Choroid plexus epithelial cell (primary cell): ENCODE data around the gene NPAS3.

Source experiments
- DNase-seq: peaks from one replicate; pipeline ENCODE4 v3.0.0-alpha.2; 2010; ENCODE audit warnings: low read depth
- H3K4me3 ChIP-seq: 2 replicates; pipeline ENCODE4 v1.5.1; 2011; ENCODE audit warnings: low read depth, mild to moderate bottlenecking, control low read depth, low read length, moderate library complexity
- TF ChIP-seq, protein P1 (sequence below): conservative IDR thresholded peaks from 2 replicates; pipeline ENCODE4 v1.5.1; 2011; ENCODE audit warnings: low read depth, mild to moderate bottlenecking, control low read depth, inconsistent platforms, low read length, moderate library complexity

The NPAS3 gene

DNA sequence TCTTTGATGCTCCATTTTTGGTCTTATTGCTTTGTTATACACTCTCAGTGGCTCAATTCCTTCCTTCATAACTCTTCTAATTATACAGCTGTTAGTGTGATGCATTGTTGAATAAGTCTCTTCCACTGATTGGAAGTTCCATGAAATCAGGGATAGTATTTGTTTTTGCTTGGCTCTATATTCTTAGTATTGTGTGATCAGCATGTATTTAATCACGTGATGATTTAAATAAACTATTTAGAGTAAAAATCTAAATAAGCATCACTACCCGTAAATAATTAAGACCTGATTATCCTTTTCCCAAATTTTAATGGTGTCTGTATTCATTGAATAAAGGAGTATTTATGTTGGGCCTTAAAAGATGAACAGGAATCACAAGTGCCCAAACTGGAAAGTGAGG lies 355.7 kb downstream of the NPAS3 start:
- TF ChIP-seq, protein P1, sequence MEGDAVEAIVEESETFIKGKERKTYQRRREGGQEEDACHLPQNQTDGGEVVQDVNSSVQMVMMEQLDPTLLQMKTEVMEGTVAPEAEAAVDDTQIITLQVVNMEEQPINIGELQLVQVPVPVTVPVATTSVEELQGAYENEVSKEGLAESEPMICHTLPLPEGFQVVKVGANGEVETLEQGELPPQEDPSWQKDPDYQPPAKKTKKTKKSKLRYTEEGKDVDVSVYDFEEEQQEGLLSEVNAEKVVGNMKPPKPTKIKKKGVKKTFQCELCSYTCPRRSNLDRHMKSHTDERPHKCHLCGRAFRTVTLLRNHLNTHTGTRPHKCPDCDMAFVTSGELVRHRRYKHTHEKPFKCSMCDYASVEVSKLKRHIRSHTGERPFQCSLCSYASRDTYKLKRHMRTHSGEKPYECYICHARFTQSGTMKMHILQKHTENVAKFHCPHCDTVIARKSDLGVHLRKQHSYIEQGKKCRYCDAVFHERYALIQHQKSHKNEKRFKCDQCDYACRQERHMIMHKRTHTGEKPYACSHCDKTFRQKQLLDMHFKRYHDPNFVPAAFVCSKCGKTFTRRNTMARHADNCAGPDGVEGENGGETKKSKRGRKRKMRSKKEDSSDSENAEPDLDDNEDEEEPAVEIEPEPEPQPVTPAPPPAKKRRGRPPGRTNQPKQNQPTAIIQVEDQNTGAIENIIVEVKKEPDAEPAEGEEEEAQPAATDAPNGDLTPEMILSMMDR, result no peak
- DNase-seq, result no peak
- no peak overlapping the region for H3K4me3 ChIP-seq

DNA sequence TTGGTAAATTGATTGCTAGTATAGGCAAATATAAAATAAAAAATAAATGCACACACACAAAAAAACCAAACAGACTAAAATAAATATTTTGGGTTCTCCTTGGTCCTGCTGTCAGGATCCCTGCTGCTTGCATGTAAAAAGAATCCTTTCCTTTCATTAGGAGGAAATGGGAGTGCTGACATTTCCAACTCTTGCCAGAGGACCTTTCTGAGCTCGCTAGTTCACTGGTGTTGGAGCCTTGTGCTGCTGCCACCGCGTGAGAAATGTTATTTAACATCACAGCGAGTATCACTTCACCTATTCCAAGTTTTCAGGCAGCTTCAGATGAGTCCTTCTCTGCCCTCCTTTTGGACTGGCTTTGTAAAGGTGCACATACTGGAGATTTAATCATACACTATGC lies 358.9 kb downstream of the NPAS3 start:
- DNase-seq, result peak; percentile 4
- TF ChIP-seq, protein P1, result no peak
- H3K4me3 ChIP-seq, result no peak overlapping the region

DNA sequence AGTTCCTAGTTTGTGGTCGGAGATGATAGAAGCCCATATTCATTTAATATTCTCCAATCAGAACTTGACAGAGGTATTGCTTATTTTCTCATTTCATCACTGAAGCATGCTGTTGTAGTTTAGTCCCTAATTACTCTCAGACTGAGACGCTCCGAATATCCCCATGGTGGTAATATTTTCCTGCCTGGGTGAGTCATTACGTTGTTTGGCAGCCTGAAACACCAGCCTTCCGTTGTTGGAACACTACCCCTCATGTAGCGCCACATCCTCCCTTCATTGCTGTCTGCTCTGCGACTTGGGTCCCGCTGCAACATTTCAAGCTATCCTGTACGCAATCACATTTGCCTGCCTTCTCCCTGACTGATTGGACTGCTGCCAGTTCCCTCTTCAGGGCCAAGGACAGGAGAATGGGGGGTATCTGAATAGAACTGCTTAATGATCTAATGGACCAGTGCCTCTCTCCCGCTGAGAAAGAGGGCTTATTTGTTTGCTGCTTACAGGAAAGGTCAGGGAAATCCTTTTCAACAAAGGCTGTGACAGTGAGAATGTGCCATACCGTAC lies 369.1 kb downstream of the NPAS3 start:
- TF ChIP-seq, protein P1, result no peak
- no peak overlapping the region for H3K4me3 ChIP-seq
- peak; percentile 9 for DNase-seq

DNA sequence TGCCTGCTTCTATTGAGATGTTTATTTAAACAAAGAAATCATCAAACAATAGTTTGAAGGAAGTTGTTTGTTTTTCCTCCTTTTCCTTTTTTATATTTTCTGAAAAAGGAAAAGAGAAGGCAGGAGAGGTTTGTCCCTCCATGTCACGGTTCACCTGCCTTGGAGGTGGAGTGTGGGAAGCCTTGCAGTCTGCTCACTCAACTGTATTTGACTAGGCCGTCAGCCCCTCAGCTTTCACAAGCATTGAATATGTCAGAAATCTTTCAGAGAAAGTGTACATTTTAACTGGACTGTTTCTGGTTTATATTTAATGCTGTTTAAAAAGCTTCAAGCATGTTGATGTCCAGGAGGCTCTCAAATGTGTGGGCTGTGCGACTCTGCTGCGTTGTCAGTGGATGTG lies 370.4 kb downstream of the NPAS3 start:
- DNase-seq, result no peak
- H3K4me3 ChIP-seq, result no peak overlapping the region
- TF ChIP-seq, protein P1, result no peak

DNA sequence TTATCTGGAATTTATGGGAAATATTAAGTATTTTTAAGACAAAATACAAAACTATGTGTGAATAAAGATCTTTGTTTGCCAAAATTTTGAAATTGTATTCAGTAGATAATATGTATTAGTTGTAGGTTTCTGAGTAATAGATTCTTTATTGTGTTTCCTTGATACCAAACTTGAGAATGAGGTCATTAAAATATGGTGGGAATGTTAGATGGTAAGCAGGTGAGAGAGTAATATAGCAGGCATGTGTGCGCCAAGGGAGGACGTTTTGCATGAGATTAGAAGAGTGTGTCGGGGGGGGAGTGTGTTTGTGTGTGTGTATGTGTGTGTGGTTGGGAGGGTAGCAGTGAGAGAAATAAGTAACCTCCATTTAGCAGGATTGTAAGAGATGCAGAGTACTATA lies 376.5 kb downstream of the NPAS3 start:
- TF ChIP-seq, protein P1, result no peak
- no peak overlapping the region for H3K4me3 ChIP-seq
- no peak for DNase-seq

DNA sequence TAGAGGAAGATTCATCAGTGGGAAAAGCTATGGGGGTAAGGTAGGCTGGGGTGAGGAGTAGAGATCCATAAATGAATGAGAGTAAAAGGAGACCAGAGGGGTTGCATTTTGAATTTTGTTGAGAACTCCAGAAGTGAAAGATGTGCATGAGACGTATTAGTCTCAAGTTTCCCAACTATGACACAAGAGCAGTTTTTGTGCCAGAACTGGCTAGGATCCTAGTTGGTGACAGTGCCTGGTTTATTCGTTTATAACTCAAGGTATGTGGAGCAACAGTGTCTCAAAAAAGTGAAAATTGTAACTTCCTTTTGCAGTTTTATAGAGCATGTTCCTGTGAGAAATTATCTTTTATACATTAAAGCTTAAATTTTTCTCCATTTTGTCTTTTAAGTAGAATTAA lies 377.0 kb downstream of the NPAS3 start:
- TF ChIP-seq, protein P1, result no peak
- no peak overlapping the region for H3K4me3 ChIP-seq

DNA sequence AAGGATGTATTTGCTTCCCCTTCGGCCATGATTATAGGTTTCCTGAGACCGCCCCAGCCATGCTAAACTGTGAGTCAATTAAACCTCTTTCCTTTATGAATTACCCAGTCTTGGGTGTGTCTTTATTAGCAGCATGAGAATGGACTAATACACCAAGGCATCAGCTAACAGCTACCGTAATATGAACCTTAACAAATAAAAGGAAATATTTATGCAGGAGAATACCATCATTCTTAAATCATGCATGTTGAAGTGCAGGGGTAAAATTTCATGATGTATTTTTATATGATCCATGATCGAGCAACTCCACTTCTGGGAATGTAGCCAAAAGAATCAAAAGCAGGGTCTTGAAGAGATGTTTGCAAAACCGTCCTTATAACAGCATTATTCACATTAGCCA lies 379.0 kb downstream of the NPAS3 start:
- TF ChIP-seq, protein P1, result no peak
- DNase-seq, result no peak
- no peak overlapping the region for H3K4me3 ChIP-seq

More for the DNA sequence above, 377.0 kb downstream of the NPAS3 start:
- no peak for DNase-seq
